PFSK-1 (cell line): Measurements from ENCODE around the gene CRLF2.

Experiments
- POLR2AphosphoS5 ChIP-seq: IDR thresholded peaks from 2 replicates; pipeline ENCODE4 v1.6.1; 2012; ENCODE audit warnings: low read depth, mild to moderate bottlenecking, control low read depth, low read length, moderate library complexity
- SIN3A ChIP-seq: IDR thresholded peaks from 2 replicates; pipeline ENCODE4 v1.6.1; 2012; ENCODE audit warnings: mild to moderate bottlenecking, low read length, moderate library complexity, borderline replicate concordance; ENCODE audit not compliant: insufficient read depth
- TAF1 ChIP-seq: IDR thresholded peaks from 2 replicates; pipeline ENCODE4 v1.6.1; 2012; ENCODE audit warnings: low read length, control low read depth, borderline replicate concordance; ENCODE audit not compliant: insufficient read depth

GRCh38 chrX:1252861-1253260 is 40.4 kb upstream of the CRLF2 start:
- no peak for TF ChIP-seq TAF1
- no peak for TF ChIP-seq POLR2AphosphoS5
- no peak for TF ChIP-seq SIN3A
